GM18951 (cell line): ENCODE measurements around the gene TBC1D22A.

Experiments used
- POLR2A ChIP-seq: IDR thresholded peaks from 4 replicates; pipeline ENCODE4 v1.6.1; 2011; ENCODE audit warnings: mild to moderate bottlenecking; ENCODE audit not compliant: insufficient read length, insufficient read depth; ENCODE audit errors: extremely low read depth
- in situ Hi-C: fragments of 300-500 bp; cut with MboI; formaldehyde crosslinking; loops from one replicate; pipeline ENCODE4 v1.12.0; 2022; ENCODE audit warnings: low sequenced_read_pairs, mixed read lengths, inconsistent platforms; ENCODE audit not compliant: unreplicated experiment

Gene TBC1D22A

GRCh38 chr22:47030881-47031627, 268.6 kb downstream of the TBC1D22A start:
- TF ChIP-seq POLR2A = no peak
- in situ Hi-C loops = no loop called here

- TF ChIP-seq POLR2A = no peak
- in situ Hi-C loops = no loop called here
Measured at GRCh38 chr22:47031628-47031915, 269.1 kb downstream of the TBC1D22A start.

- TF ChIP-seq POLR2A = no peak
- in situ Hi-C loops = no loop called here
Measured at GRCh38 chr22:47032091-47032943, 269.9 kb downstream of the TBC1D22A start.

- TF ChIP-seq POLR2A = no peak
- in situ Hi-C loops = no loop called here
Measured at GRCh38 chr22:47032956-47033647, 270.7 kb downstream of the TBC1D22A start.

GRCh38 chr22:47033648-47034000, 271.2 kb downstream of the TBC1D22A start:
- no peak for TF ChIP-seq POLR2A
- in situ Hi-C loops = no loop called here

- in situ Hi-C loops = no loop called here
- TF ChIP-seq POLR2A = no peak
Measured at GRCh38 chr22:47034076-47034808, 271.8 kb downstream of the TBC1D22A start.

- no peak for TF ChIP-seq POLR2A
- in situ Hi-C loops = no loop called here
Measured at GRCh38 chr22:47034905-47035419, 272.5 kb downstream of the TBC1D22A start.

GRCh38 chr22:47035425-47035881, 273.0 kb downstream of the TBC1D22A start:
- TF ChIP-seq POLR2A = no peak
- in situ Hi-C loops = no loop called here

GRCh38 chr22:47036352-47036751, 273.9 kb downstream of the TBC1D22A start:
- no peak for TF ChIP-seq POLR2A
- in situ Hi-C loops = no loop called here

GRCh38 chr22:47036936-47037485, 274.6 kb downstream of the TBC1D22A start:
- no peak for TF ChIP-seq POLR2A
- in situ Hi-C loops = no loop called here

GRCh38 chr22:47038206-47038835, 275.9 kb downstream of the TBC1D22A start:
- TF ChIP-seq POLR2A = no peak
- in situ Hi-C loops = no loop called here

GRCh38 chr22:47039356-47039755, 276.9 kb downstream of the TBC1D22A start:
- in situ Hi-C loops = no loop called here
- no peak for TF ChIP-seq POLR2A
